Panc1 (cell line): ENCODE measurements around the gene EPHB2. TPM values are rescaled to one million over a fixed set of nuclear protein-coding genes. Genes with fewer than 3 reads are reported as not detected.

Source experiments
- ATAC-seq: fragments of 200-7000 bp; cut with Tn5 transposase; 2 replicates; pipeline ENCODE4 v1.9.1; 2020; ENCODE audit warnings: mild to moderate bottlenecking, moderate library complexity
- BruUV-seq: library from RNA; stranded (reverse); fragments of 400-500 nt; replicated peaks from 2 replicates; lab custom pipeline; 2021; lab: Mats Ljungman, UMichigan
- CTCF ChIA-PET: fragments of 300-600 bp; sonication (Branson Sonifier 250); formaldehyde crosslinking; loops from one replicate; lab custom pipeline; 2022; ENCODE audit warnings: antibody characterized with exemption; lab: Charles Lee
- POLR2A ChIA-PET: fragments of 300-600 bp; sonication (Branson Sonifier 250); formaldehyde crosslinking; loops from one replicate; lab custom pipeline; 2022; ENCODE audit warnings: antibody characterized with exemption; lab: Charles Lee
- DNase-seq: peaks from one replicate; pipeline ENCODE4 v3.0.0-alpha.2; 2010; ENCODE audit warnings: low read depth, low spot score
- H3K27ac ChIP-seq: 2 replicates; pipeline ENCODE4 v1.5.1; 2011; ENCODE audit warnings: mild to moderate bottlenecking, low read length, inconsistent platforms
- H3K27me3 ChIP-seq: fragments of 200-500 bp; sonication (Bioruptor generic); 2 replicates; pipeline ENCODE4 v1.6.0; 2014; ENCODE audit warnings: low read length, inconsistent platforms; ENCODE audit not compliant: control insufficient read depth, insufficient read depth
- H3K36me3 ChIP-seq: fragments of 200-500 bp; sonication (Bioruptor generic); 2 replicates; pipeline ENCODE4 v1.5.1; 2014; ENCODE audit warnings: inconsistent platforms, mild to moderate bottlenecking, low read length, moderate library complexity; ENCODE audit not compliant: control insufficient read depth, insufficient read depth
- H3K4me1 ChIP-seq: 2 replicates; pipeline ENCODE4 v1.5.1; 2011; ENCODE audit warnings: inconsistent platforms, mild to moderate bottlenecking, low read length, moderate library complexity; ENCODE audit not compliant: control insufficient read depth, insufficient read depth
- H3K4me3 ChIP-seq, 2 experiments: 2 replicates each; pipeline ENCODE4 v1.5.1; 2011 to 2012; ENCODE audit warnings: low read depth in 2 of 2, low read length in 2 of 2, mild to moderate bottlenecking in 2 of 2, inconsistent platforms in 1 of 2, moderate library complexity in 1 of 2
- H3K9me3 ChIP-seq: fragments of 200-500 bp; sonication (Bioruptor generic); 2 replicates; pipeline ENCODE4 v1.5.1; 2014; ENCODE audit warnings: low read depth, mild to moderate bottlenecking, inconsistent platforms, low read length, moderate library complexity; ENCODE audit not compliant: control insufficient read depth, insufficient read depth
- CTCF ChIP-seq: fragments of 450-650 bp; IDR thresholded peaks from 2 replicates; pipeline ENCODE4 v1.5.1; 2017; ENCODE audit warnings: mild to moderate bottlenecking
- POLR2AphosphoS5 ChIP-seq: IDR thresholded peaks from 2 replicates; pipeline ENCODE4 v1.6.1; 2012; ENCODE audit warnings: mild to moderate bottlenecking, low read depth, low read length, moderate library complexity
- REST ChIP-seq, 2 experiments: IDR thresholded peaks; 2 replicates each; pipeline ENCODE4 v1.6.1; 2011 to 2012; ENCODE audit warnings: low read depth in 2 of 2, control low read depth in 1 of 2, low read length in 1 of 2, mild to moderate bottlenecking in 1 of 2, moderate library complexity in 1 of 2; ENCODE audit not compliant: insufficient read depth in 1 of 2
- SIN3A ChIP-seq: IDR thresholded peaks from 2 replicates; pipeline ENCODE4 v1.6.1; 2012; ENCODE audit warnings: low read depth, mild to moderate bottlenecking, low read length, moderate library complexity, borderline replicate concordance; ENCODE audit not compliant: insufficient read depth
- TCF7L2 ChIP-seq: IDR thresholded peaks from 2 replicates; pipeline ENCODE4 v1.6.1; 2011; ENCODE audit warnings: mild to moderate bottlenecking, low read depth, low read length, inconsistent platforms
- in situ Hi-C: cut with HindIII; loops from 2 replicates; pipeline ENCODE4 v1.10.0; 2016; ENCODE audit warnings: low sequenced_read_pairs, low pct_unique_long_range_greater_than_20kb
- intact Hi-C: fragments of 100-400 bp; cut with micrococcal nuclease; formaldehyde crosslinking; loops from one replicate; pipeline ENCODE4 v1.10.0; 2022; ENCODE audit not compliant: unreplicated experiment
- total RNA-seq: library from RNA; stranded (reverse); gene quantifications from one replicate; pipeline ENCODE4 v1.2.1, GENCODE V29; 2021; ENCODE audit not compliant: unreplicated experiment

EPHB2 gene
- total RNA-seq, 1 experiment from 2014 or later, result 29.0 TPM

GRCh38 chr1:22756125-22756735 lies 45.6 kb downstream of the EPHB2 start:
- TF ChIP-seq REST (IDR thresholded peaks at IDR 0.05; ENCODE audit: insufficient read depth in 1 of 2, low read depth in 2 of 2, low read length in 1 of 2) (no peak), TCF7L2 (no peak), POLR2AphosphoS5 (no peak), SIN3A (no peak), CTCF (no peak)

GRCh38 chr1:22760455-22760854 lies 49.8 kb downstream of the EPHB2 start:
- intact Hi-C loops (no loop called here), in situ Hi-C loops (no loop called here)
- no peak for DNase-seq
- ChIA-PET POLR2A (no interaction called here), CTCF (interaction anchor here (0.6 kb wide), 2 partner anchors 94 to 130 kb away, joined by 3 to 6 read pairs; no protein-coding TSS in a partner anchor)
- no peaks in the 10 kb centered on the region for H3K36me3 ChIP-seq
- BruUV-seq, result no TSS peak
- ATAC-seq, result no peak
- H3K4me3 ChIP-seq, result no peak overlapping the region
- peaks cover 8% of the 10 kb centered on the region for H3K4me1 ChIP-seq
- H3K9me3 ChIP-seq, result no peaks in the 10 kb centered on the region
- no peak overlapping the region for H3K27ac ChIP-seq
- H3K27me3 ChIP-seq, result no peaks in the 10 kb centered on the region
- TF ChIP-seq REST (IDR thresholded peaks at IDR 0.05; ENCODE audit: insufficient read depth in 1 of 2, low read depth in 2 of 2, low read length in 1 of 2) (no peak), TCF7L2 (no peak), CTCF (no peak), POLR2AphosphoS5 (no peak), SIN3A (no peak)

More at GRCh38 chr1:22756125-22756735, 45.6 kb downstream of the EPHB2 start:
- H3K27me3 ChIP-seq, result no peaks in the 10 kb centered on the region
- no peak overlapping the region for H3K27ac ChIP-seq
- H3K9me3 ChIP-seq, result no peaks in the 10 kb centered on the region
- intact Hi-C loops (no loop called here), in situ Hi-C loops (no loop called here)
- H3K4me1 ChIP-seq, result peaks cover 8% of the 10 kb centered on the region
- ChIA-PET POLR2A (no interaction called here), CTCF (no interaction called here)
- H3K36me3 ChIP-seq, result no peaks in the 10 kb centered on the region
- DNase-seq (no peak), ATAC-seq (no peak)
- BruUV-seq, result no TSS peak
- no peak overlapping the region for H3K4me3 ChIP-seq
